Lung (tissue), 12 donors: ENCODE results near the gene MACROD1. TPM values are rescaled to one million over a fixed set of nuclear protein-coding genes. Genes with fewer than 3 reads are reported as not detected.

Experiments
- ATAC-seq: fragments of 200-7000 bp; cut with Tn5 transposase; one replicate; pipeline ENCODE4 v1.9.1; 2020; ENCODE audit warnings: moderate number of reproducible peaks; ENCODE audit not compliant: insufficient read depth, low FRiP score
- DNase-seq, 3 donors: peaks; one replicate each; pipeline ENCODE4 v3.0.0-alpha.2; 2013 to 2017
- H3K27ac ChIP-seq, 2 donors: one replicate each; pipeline ENCODE4 v1.5.1; 2013; ENCODE audit warnings: mild to moderate bottlenecking in 2 of 2, moderate library complexity in 2 of 2, control low read depth in 1 of 2, inconsistent platforms in 1 of 2, low read depth in 1 of 2, low read length in 1 of 2
- H3K27me3 ChIP-seq, 3 donors: one replicate each; pipeline ENCODE4 v1.5.1; 2013; ENCODE audit warnings: low read length in 2 of 3; ENCODE audit not compliant: control insufficient read depth in 3 of 3, insufficient read depth in 3 of 3
- H3K36me3 ChIP-seq, 4 donors: one replicate each; pipeline ENCODE4 v1.5.1; 2013; ENCODE audit warnings: low read length in 4 of 4, mild to moderate bottlenecking in 1 of 4, moderate library complexity in 1 of 4; ENCODE audit not compliant: control insufficient read depth in 4 of 4, insufficient read depth in 4 of 4
- H3K4me1 ChIP-seq, 5 donors: one replicate each; pipeline ENCODE4 v1.5.1; 2013; ENCODE audit warnings: low read length in 5 of 5, mild to moderate bottlenecking in 2 of 5, moderate library complexity in 1 of 5; ENCODE audit not compliant: control insufficient read depth in 5 of 5, insufficient read depth in 5 of 5
- H3K4me3 ChIP-seq: one replicate; pipeline ENCODE4 v1.5.1; 2013; ENCODE audit warnings: mild to moderate bottlenecking, control low read depth, moderate library complexity
- H3K9ac ChIP-seq, 2 donors: one replicate each; pipeline ENCODE4 v1.5.1; 2013; ENCODE audit warnings: low read length in 2 of 2, control low read depth in 1 of 2; ENCODE audit not compliant: insufficient read depth in 1 of 2
- H3K9me3 ChIP-seq, 4 donors: one replicate each; pipeline ENCODE4 v1.5.1; 2013; ENCODE audit warnings: low read length in 3 of 4, mild to moderate bottlenecking in 1 of 4, moderate library complexity in 1 of 4; ENCODE audit not compliant: control insufficient read depth in 4 of 4, insufficient read depth in 3 of 4
- WGBS, 2 donors: extraction: QIAGEN DNeasy Blood & Tissue Kit; methylation state at CpG; one replicate each; pipeline ENCODE4 v1.1.7; 2013; 5-methylcytosine and 5-hydroxymethylcytosine counted together
- polyA plus RNA-seq, 2 donors: library from polyadenylated mRNA; stranded (reverse); fragments of 200-250 nt; gene quantifications; one replicate each; pipeline ENCODE4 v1.2.1, GENCODE V29; 2013
- total RNA-seq, 2 donors: library from RNA; depleted of rRNA in 1 of 2; stranded (reverse); fragments of >200 nt in 1 of 2; gene quantifications; one replicate each; pipeline ENCODE4 v1.2.1, GENCODE V29; 2014 to 2021
- TF ChIP-seq, protein P1 (sequence below): IDR thresholded peaks from 2 replicates; pipeline ENCODE4 v1.5.1; 2012; ENCODE audit warnings: mild to moderate bottlenecking; ENCODE audit errors: control extremely low read depth, extremely low read depth
- donor health status: control.
- donor health status: control.
- donor health status: Bipolar disorder and iron deficiency.
- donor health status: healthy.
- donor health status: DM: yes; HTN: yes; CAD: no.

Gene MACROD1
- total and polyA plus RNA-seq, 4 donors: 9.9 to 70.0 (median 19.0) TPM

GRCh38 chr11:64185693-64186491, 20.0 kb upstream of the MACROD1 start, which contains the start of gene STIP1:
Gene STIP1 (plus strand): TSS chr11:64186171. CDS start chr11:64186262, 91 bp downstream.
- Histone ChIP-seq H3K36me3 (peaks cover 0 to 6% (median 0%) of the 10 kb centered on the region in 4 donors), H3K9ac (peak within 1 kb of the TSS; percentile 60 to 75), H3K4me1 (peaks cover 0 to 27% (median 4%) of the 10 kb centered on the region in 5 donors), H3K27ac (peak within 1 kb of the TSS; percentile 93 to 98), H3K4me3 (peak within 1 kb of the TSS; percentile 69), H3K27me3 (no peaks in the 10 kb centered on the region), H3K9me3 (no peaks in the 10 kb centered on the region)
- peak; percentile 100 for DNase-seq
- ATAC-seq: peak; percentile 92
- WGBS, 2 donors: 1% methylated on average over 66 to 74 of the region's 74 CpGs
- TF ChIP-seq, protein P1, sequence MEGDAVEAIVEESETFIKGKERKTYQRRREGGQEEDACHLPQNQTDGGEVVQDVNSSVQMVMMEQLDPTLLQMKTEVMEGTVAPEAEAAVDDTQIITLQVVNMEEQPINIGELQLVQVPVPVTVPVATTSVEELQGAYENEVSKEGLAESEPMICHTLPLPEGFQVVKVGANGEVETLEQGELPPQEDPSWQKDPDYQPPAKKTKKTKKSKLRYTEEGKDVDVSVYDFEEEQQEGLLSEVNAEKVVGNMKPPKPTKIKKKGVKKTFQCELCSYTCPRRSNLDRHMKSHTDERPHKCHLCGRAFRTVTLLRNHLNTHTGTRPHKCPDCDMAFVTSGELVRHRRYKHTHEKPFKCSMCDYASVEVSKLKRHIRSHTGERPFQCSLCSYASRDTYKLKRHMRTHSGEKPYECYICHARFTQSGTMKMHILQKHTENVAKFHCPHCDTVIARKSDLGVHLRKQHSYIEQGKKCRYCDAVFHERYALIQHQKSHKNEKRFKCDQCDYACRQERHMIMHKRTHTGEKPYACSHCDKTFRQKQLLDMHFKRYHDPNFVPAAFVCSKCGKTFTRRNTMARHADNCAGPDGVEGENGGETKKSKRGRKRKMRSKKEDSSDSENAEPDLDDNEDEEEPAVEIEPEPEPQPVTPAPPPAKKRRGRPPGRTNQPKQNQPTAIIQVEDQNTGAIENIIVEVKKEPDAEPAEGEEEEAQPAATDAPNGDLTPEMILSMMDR: no peak

DNA sequence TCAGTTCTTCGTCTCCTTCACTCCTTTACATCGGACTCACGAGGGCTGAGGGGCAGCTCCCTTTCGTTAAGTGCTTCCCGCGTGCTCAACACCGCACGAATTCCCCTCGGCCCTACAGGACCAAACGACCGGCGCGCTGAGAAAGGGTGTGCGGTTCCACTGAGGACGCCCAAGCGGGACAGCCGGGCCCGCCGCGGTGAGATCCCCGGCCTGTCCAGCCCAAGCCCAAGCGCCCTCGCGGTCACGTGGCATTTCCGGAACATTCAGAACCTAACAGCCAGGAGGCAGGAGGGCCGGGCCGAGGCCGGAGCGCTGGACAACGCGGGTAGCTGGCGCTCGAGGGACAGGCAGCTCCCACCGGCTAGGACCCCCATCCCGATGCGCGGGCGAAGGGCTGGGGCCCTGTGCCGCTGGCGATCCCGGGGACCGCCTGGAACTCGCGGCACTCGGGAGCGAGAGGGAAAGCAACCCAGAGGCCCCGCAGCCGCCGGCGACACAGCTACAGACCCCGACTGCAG, 19.3 kb upstream of the MACROD1 start:
- TF ChIP-seq, protein P1: no peak
- DNase-seq (peak in 1 of 3 donors; percentile 85), ATAC-seq (peak; percentile 39)
- no peaks in the 10 kb centered on the region for H3K27me3 ChIP-seq
- no peaks in the 10 kb centered on the region for H3K9me3 ChIP-seq
- WGBS, 2 donors: 0% methylated on average over 52 of the region's 52 CpGs
- peak overlapping the region; percentile 60 to 75 for H3K9ac ChIP-seq
- peaks cover 0 to 33% (median 4%) of the 10 kb centered on the region in 5 donors for H3K4me1 ChIP-seq
- H3K27ac ChIP-seq: peak overlapping the region; percentile 93 to 98
- H3K36me3 ChIP-seq: peaks cover 0 to 6% (median 0%) of the 10 kb centered on the region in 4 donors
- peak overlapping the region; percentile 69 for H3K4me3 ChIP-seq

DNA sequence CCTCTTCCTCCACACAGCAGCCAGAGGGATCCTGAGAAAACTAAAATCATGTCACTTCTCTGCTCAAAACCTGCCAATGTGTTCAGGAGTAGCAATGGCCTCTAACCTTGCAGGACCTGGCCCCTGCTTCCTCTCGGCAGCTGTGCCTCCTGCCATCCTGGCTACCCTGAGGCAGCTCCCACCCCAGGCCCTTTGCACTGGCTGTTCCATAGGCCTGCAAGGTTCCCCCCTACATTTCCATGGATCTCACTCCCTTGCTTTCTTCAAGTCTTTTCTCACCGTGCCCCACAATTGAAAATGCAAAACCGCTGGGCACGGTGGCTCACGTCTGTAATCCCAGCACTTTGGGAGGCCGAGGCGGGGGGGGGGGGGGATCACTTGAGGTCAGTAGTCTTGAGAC, 18.0 kb upstream of the MACROD1 start:
- Histone ChIP-seq H3K27ac (peak overlapping the region in 1 of 2 donors; percentile 27), H3K4me3 (no peak overlapping the region), H3K9me3 (no peaks in the 10 kb centered on the region), H3K4me1 (peaks cover 0 to 28% (median 0%) of the 10 kb centered on the region in 5 donors), H3K27me3 (no peaks in the 10 kb centered on the region), H3K36me3 (peaks cover 0 to 6% (median 0%) of the 10 kb centered on the region in 4 donors), H3K9ac (no peak overlapping the region)
- DNase-seq: no peak
- 90 to 93% methylated on average over 6 to 7 of the region's 7 CpGs for WGBS, 2 donors
- TF ChIP-seq, protein P1: no peak
- no peak for ATAC-seq
